ENCODE data around the gene INPP1.

GRCh38 chr2:190409616-190410015, 66.2 kb downstream of the INPP1 start:
- no peak for TF ChIP-seq EZH2 (IDR thresholded peaks at IDR 0.05; ENCODE audit: low read length, unreplicated experiment)
- TF ChIP-seq, protein P1, sequence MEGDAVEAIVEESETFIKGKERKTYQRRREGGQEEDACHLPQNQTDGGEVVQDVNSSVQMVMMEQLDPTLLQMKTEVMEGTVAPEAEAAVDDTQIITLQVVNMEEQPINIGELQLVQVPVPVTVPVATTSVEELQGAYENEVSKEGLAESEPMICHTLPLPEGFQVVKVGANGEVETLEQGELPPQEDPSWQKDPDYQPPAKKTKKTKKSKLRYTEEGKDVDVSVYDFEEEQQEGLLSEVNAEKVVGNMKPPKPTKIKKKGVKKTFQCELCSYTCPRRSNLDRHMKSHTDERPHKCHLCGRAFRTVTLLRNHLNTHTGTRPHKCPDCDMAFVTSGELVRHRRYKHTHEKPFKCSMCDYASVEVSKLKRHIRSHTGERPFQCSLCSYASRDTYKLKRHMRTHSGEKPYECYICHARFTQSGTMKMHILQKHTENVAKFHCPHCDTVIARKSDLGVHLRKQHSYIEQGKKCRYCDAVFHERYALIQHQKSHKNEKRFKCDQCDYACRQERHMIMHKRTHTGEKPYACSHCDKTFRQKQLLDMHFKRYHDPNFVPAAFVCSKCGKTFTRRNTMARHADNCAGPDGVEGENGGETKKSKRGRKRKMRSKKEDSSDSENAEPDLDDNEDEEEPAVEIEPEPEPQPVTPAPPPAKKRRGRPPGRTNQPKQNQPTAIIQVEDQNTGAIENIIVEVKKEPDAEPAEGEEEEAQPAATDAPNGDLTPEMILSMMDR (conservative IDR thresholded peaks at IDR 0.05; ENCODE audit: low read depth, low read length): no peak

Measured in PC-3 (cell line).